Measurements from ENCODE around the gene COL4A1.
"Not testable (repeated sequence)": the region's sequence is repeated elsewhere in the genome, so short reads cannot be mapped to it uniquely, and the experiment has no call there.

COL4A1 gene

DNA sequence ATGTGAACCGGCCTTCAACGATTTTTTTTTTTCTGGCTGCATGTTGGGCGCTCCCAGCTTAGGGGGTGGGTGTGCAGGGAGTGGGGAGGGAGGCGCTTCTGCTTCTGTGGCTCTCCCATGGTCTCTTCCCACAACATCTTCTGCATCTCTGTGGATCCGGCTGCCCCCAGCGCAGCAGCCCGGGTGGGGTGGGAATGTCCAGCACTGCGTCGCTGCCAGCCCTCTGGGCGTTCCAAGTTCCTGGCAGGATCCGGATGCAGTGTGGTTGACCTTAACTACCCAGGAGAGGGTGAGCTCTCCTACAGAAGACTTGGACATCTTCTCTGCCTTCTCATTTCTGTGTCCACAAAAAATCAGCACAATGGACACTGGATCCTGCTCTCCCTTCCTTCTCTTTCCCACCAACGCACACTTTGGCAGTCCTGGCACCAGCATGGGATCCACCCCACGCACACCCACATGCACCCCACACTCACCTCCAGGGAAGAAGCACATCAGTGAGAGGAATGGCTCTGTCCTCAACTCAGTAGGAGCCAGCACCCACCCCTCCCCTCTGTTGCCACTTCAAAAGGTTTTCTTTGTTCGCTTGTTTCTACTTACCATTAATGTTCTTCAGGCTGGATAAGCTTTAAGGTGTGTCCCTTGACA lies 177.3 kb downstream of the COL4A1 start:
- DNase-seq (ENCODE audit: low spot score): peak; percentile 18

- DNase-seq (ENCODE audit: low spot score): peak; percentile 40
These were observed 177.9 kb downstream of the COL4A1 start for GRCh38 chr13:110129076-110129475.

DNA sequence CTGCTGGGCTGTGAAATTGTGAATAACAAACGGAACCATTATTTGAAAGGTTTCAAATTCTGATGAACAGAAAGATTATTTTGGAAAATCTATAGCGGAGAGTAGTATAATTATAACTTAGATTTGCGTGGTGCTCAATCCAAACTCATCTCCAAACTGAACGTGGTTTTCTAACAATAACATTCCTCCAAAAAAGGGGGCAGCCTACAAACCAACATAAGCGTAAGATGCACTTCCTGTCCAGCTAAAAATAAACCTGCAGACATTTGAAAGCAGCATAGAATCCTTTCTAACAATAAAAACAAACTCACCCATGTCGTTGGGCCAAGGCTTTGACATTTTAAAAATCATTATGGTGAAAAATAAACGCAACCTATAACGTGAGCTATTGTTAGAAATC lies 178.4 kb downstream of the COL4A1 start:
- DNase-seq (ENCODE audit: low spot score): no peak

DNA sequence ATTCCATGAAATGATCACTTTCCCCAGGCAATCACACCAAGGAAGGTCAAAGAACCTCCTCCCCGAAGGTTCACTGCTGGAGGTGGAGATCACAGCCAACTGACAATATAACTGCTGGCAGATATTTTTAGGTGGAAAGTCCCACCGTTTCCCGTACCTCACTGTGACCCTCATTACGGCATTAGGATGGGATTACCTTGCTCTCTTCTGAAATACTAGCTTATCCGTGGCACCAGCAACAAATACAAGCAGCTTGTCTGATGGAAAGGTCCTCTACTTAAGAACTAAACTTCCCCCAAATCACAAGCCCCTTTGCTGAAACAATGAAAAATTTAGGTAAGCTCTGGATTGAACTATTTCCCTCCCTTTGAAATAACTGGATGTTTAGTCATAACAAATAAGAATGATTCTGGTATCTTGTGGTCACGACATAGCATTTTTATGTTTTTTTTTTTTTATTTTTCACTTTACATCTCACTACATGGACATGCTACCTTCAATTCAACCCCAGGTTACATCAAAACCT lies 178.9 kb downstream of the COL4A1 start:
- DNase-seq (ENCODE audit: low spot score): peak; percentile 17

DNA sequence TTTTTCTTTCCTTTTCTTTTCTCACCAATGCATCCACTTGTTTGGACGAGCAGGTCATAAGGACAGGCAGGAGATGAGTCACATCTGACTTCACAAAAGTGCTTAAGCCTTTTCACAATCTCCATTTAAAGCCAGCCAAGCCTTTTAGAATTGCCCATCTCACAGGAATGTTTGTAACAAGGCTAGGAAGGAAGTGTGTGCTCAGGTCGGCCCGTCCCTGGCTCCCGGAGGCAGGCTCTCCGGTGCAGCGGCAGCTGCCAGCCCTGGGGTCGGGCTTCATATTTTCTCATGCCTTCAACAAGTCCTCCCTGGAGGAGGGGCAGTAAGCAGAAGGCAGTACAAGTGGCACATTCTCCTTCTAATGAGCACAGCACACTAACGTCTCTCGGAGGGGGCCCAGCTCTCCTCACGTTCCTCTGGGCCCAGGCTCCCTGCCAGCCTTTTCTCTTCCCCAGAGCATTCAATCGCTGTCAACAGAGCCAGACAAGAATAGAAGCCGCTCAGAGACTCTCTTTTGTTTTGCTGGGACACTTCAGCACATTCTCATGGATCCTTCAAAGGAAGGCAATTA lies 180.5 kb downstream of the COL4A1 start:
- DNase-seq (ENCODE audit: low spot score): peak; percentile 70

GRCh38 chr13:110125613-110126272 lies 181.2 kb downstream of the COL4A1 start:
- DNase-seq (ENCODE audit: low spot score): peak; percentile 43

GRCh38 chr13:110125157-110125556 lies 181.8 kb downstream of the COL4A1 start:
- peak; percentile 41 for DNase-seq (ENCODE audit: low spot score)

- DNase-seq (ENCODE audit: low spot score): peak; percentile 42
These were observed 182.6 kb downstream of the COL4A1 start for GRCh38 chr13:110124201-110124940.

DNA sequence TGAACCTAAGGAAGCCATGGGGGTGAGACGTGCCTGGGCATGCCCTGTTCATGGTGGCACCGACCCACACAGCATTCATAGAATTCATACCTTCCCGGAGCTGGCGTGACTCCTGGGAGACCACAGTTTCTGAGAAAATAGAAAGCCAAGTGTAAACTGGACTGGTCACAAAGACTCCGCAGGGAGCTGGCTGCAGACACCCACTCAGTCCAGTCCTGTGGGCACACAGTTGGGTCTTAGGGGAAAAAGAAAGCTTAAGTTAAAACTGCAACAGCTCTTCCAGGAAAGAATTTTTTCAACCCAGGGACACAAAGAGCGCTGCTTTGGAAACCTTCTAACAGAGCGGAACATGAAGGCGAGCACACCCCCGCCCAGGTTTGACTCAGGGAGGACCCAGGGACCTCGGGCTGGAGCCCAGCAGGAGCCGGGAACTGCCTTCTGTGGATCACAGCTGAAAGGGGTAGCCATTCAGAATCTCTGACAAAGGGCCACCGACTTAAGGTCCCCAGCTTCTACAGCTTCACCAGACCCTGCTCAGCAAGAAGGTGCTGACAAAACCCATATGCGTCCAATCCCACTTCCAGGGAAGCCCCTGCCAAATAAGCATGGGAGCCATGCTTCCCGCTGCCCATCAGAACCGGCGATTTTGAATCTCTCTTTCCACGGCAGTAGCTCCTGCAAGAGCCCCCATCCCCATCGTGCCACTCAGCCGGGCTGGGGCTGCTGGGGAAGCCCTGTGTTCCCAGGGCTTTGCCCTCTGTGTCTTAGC lies 183.7 kb downstream of the COL4A1 start:
- DNase-seq (ENCODE audit: low spot score): peak; percentile 37

GRCh38 chr13:110121422-110122083 lies 185.4 kb downstream of the COL4A1 start:
- no peak for DNase-seq (ENCODE audit: low spot score)

DNA sequence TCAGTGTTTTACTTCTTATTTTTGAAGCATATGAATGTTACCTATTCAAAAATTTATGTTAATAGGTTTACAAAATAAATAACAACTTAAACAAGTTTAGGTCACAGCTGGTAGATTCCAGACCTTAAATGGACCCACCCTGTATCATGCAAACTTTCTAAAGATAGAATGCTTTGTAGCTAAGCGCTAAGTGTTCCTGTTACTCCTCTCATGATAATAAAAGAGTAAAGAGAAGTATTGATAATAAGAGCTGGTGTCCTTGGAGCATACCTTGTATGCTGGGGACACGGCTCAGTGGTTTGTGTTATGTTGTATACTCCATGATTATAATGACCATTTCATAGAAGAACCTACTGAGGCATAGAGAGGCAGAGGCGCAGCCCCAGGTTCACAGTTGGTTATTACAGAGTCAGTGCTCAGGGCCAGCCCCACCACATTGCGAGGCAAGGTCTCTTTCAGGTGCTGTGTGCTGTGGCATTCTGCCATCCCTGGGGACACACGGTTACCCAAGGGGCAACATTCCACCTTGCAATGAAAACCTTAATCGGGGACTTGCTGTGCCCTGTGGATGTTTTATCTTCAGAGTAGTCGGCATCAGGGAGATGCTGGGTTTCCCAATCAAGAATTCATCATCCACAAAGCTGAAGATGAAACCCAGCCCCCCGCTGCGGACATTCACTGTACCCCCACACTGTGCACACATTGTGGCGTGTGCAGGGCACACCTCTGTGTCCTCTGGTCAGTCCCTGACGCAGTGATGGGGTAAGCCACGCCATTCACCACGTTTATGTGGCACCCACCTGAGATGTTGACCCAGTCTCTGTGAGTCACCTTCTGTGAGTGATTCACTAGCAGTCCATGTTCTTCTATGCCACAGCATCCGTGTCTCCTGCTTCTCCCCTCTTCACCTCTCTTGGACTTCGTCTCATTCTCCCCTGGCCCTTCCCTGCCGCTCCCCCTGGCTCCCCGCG lies 186.7 kb downstream of the COL4A1 start:
- DNase-seq (ENCODE audit: low spot score): peak; percentile 32

- DNase-seq (ENCODE audit: low spot score): no peak
These were observed 188.9 kb downstream of the COL4A1 start for GRCh38 chr13:110118106-110118505.

- DNase-seq (ENCODE audit: low spot score): peak; percentile 83
These were observed 190.9 kb downstream of the COL4A1 start for GRCh38 chr13:110116072-110116487.

- no peak for DNase-seq (ENCODE audit: low spot score)
These were observed 191.4 kb downstream of the COL4A1 start for GRCh38 chr13:110115591-110115990.

DNA sequence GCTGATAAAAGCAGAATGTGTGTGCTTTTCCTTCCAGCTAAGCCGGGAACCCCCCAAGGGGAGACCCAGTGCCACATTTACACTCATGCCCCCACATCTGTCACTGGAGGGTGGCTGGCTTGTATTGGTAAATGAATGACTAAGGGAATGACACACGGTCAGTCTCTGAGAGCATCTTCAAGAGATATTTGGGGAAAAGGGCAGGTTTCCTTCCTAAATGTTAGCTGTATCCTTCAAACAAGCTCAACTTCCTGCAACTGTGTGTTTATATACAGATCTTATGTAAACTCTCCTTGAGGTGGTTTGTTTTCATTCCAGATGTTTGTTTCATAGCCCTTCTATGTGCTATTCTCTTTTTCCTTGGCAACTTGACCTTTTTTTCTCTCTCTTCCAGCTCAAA lies 192.6 kb downstream of the COL4A1 start:
- DNase-seq (ENCODE audit: low spot score): no peak

- no peak for DNase-seq (ENCODE audit: low spot score)
These were observed 193.6 kb downstream of the COL4A1 start for GRCh38 chr13:110113284-110113764.

GRCh38 chr13:110112379-110112778 lies 194.6 kb downstream of the COL4A1 start:
- DNase-seq (ENCODE audit: low spot score): not testable (repeated sequence)

GRCh38 chr13:110110783-110111182 lies 196.2 kb downstream of the COL4A1 start:
- no peak for DNase-seq (ENCODE audit: low spot score)

DNA sequence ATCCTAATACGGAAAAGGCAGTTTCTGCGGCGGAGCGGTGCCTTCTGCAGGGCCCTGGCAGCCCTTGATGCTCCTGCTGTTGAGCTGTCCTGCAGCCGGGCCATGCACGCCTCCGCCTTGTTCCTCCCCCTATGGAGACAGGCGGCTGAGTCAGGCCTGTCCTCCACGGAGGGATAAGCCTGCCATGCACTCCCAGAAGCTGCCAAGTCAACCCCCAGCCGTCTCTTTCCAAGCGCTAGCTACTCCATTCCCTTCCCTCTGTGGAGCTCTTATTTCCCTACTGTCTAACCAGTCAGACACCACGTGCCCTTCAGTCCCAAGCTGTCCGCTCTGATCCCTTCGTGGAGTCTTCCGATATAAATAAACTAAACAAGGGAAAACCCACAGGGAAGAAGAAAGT lies 197.0 kb downstream of the COL4A1 start:
- no peak for DNase-seq (ENCODE audit: low spot score)
